ENCODE measurements around the gene AMD1.
A peak's percentile ranks its signal among the peaks of the same experiment; 100 is the strongest.

Gene AMD1

DNA sequence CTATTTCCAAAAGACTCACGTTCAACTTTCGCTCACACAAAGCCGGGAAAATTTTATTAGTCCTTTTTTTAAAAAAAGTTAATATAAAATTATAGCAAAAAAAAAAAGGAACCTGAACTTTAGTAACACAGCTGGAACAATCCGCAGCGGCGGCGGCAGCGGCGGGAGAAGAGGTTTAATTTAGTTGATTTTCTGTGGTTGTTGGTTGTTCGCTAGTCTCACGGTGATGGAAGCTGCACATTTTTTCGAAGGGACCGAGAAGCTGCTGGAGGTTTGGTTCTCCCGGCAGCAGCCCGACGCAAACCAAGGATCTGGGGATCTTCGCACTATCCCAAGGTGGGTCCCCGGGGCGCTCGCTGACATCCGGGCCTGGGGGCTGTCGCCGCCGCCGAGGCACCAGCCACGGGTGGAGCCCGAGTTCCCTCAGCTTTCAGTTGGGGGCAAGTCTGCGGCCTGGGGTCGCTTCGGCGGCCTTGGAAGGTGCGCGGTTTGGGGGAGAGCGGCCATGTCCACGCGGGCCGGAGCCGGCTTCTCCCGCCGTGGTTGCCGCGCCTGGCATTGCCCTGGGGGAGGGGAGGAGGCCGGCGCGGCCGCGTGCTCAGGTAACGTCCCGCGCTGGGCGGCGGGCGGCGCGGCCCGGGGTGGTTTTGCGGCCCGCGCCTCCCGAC lies 429 bp downstream of the AMD1 start:
- TF ChIP-seq, protein P1, sequence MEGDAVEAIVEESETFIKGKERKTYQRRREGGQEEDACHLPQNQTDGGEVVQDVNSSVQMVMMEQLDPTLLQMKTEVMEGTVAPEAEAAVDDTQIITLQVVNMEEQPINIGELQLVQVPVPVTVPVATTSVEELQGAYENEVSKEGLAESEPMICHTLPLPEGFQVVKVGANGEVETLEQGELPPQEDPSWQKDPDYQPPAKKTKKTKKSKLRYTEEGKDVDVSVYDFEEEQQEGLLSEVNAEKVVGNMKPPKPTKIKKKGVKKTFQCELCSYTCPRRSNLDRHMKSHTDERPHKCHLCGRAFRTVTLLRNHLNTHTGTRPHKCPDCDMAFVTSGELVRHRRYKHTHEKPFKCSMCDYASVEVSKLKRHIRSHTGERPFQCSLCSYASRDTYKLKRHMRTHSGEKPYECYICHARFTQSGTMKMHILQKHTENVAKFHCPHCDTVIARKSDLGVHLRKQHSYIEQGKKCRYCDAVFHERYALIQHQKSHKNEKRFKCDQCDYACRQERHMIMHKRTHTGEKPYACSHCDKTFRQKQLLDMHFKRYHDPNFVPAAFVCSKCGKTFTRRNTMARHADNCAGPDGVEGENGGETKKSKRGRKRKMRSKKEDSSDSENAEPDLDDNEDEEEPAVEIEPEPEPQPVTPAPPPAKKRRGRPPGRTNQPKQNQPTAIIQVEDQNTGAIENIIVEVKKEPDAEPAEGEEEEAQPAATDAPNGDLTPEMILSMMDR (IDR thresholded peaks at IDR 0.05), result no peak

DNA sequence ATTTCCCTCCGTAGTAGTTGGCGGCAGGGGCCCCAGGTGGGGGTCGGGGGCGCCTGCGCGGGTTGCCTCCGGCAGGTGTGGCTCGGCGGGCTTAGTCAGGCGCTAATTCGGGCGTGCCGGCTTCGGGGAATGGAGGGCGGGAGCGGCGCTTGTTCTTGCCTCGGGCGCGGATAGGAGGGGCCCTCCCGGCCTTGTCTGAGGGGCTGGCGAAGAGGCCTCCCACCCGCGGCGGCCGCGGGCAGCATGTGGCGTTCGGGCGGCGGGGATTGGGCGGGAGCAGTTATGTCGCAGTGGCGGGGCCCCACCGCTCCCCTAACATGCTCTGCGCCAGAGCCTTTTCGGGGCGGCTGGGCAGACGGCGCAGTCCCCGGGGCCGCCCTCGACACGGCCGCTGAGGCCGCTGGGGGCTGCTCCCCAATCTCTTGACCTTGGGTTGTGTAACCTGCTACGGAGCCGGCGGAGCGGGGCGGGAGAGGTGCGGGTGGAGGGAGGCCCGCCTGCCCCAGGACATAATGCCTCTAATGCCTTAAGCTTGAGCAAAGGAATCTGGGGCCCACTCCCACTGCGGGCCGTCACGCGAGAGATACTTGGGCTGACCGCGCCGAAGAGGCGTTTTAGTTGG lies 1.1 kb downstream of the AMD1 start:
- TF ChIP-seq, protein P1 (IDR thresholded peaks at IDR 0.05), result no peak

DNA sequence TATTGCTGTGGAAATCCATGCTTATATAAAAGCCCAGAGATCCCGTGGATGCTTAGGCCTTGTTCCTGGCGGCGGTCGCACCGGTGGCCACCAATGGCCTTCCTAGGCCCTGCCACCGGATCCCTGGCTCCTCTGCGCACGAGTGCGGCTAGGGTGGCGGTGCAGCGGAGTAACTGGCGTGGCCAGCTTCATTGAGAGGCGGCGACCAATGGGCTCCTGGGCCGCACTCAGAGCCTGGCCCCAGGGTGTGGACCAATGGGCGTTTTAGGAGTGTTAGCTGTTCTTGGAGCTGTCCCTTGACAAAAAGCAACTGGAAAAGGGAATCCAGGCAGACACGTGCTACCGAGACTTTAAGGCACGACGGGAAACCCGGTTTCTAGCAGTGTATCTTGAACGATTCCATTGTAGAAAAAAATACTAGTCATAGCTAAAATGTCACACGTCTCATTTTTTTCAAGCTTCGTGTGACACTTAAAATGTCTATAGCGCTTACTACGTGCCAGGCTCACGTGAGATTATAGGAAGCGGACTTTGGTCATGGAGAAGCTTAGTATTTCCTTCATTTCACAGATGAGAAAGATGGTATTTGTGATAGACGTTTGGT lies 1.7 kb downstream of the AMD1 start:
- TF ChIP-seq, protein P1 (IDR thresholded peaks at IDR 0.05), result no peak

DNA sequence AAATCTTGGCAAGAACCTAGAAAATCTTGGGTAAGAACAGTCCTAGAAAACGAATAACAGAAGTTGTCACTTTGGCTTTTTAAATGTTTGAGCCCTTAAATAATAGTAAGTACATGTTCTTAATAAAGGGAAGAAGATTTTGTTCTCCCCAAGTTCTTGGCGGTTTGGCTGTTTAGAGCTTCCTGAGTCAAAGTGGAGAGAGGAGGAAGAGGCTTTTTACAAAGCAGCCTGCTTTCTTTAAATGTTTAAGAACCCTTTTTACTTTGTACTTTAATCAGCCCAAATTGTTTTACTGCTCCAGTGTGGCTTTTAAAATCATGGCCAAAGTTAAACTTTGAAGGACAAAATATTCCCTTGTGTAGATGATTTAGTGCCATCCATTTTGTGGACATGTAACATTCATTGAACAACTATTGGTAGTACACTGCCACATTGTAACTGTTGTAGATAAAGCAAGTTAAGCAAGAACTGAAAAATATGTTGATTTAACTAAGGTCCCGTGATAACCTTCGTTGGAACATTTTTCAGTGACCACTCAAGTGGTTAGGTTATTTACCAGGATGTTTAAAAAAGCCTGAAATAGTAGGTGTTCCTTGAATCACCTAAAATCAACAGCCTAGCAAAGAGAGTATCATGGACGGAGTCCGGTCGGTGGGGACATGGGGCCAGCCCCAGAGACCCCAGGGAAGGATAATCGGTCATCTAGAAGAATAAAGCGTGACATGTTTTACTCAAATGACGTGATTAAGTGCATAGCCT lies 2.4 kb downstream of the AMD1 start:
- TF ChIP-seq, protein P1 (IDR thresholded peaks at IDR 0.05), result no peak

DNA sequence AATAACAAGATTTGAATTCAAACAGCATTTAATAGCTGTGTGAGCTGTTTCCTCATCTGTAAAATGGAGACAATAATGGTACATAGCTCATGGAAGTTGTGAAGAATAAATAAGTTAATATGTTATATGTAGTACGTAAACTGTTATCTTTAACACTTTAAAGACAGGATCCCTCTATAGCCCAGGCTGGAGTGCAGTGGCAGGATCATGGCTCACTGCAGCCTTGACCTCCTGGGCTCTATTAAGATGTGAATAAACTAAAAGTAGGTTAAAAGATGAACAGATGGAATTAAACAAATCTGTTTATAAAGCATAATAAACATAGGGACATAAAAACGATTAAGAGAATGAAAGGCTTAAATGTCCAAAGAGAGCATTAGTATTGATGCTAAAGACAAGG lies 3.0 kb downstream of the AMD1 start:
- TF ChIP-seq, protein P1 (IDR thresholded peaks at IDR 0.05), result no peak

DNA sequence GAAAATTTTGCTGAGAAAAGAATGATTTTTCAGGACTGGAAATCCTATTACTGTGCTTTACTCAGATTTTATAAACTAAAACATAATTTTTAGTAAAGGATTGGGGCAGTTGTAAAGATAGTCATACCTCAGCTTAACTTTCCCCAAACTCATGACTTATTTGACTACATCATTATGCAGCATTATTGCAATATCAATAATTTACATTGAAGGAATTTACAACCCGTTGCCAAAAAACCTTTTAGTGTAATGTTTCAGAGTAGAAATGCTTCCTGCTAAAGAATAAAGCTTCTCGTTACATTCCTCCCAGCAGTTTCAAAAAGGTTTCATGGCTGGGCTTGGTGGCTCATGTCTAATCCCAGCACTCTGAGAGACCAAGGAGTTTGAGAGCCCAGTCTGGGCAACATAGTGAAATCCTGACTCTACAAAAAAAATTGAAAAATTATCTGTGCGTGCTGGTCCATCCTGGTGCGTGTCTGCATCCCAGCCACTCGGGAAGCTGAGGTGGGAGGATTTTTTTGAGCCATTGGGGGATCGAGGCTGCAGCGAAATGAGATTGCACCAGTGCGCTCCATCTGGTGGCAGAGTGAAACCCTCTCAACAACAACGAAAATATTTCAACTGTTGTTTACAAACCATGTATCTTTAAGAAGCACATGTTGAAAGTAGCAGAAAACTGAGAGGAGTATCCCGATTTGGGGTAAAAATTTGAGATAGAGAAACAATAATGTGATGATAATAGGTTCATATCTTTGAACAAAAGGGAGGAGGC lies 4.4 kb downstream of the AMD1 start:
- TF ChIP-seq, protein P1 (IDR thresholded peaks at IDR 0.05), result peak; percentile 59; the same call in 1 of the 2 replicates

DNA sequence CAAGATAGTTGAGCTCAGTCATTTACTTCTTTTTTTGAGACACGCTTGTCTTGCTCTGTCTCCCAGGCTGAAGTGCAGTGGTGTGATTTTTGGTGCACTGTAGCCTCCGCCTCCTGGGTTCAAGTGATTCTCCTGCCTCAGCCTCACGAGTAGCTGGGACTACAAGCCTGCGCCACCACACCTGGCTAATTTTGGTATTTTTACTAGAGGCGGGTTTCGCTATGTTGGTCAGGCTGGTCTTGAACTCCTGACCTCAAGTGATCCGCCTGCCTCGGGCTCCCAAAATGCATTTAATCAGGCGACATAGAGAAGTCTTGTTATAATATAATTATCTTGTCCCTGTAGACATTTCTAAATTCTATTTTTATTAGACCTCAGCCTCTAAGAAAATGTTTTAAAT lies 6.1 kb downstream of the AMD1 start:
- TF ChIP-seq, protein P1 (IDR thresholded peaks at IDR 0.05), result no peak
